ENCODE results near the gene MRAP. TPM values are rescaled to one million over a fixed set of nuclear protein-coding genes. Genes with fewer than 3 reads are reported as not detected.

The MRAP gene
- total and polyA plus RNA-seq, 2 donors from 2014 or later, result not detected

GRCh38 chr21:32311621-32312020 is 13.0 kb downstream of the MRAP start:
- Histone ChIP-seq H3K9me3 (ENCODE audit: control insufficient read depth in 2 of 3, insufficient read depth in 1 of 3, low read length in 3 of 3) (no peaks in the 10 kb centered on the region), H3K27ac (ENCODE audit: low read depth in 2 of 2, low read length in 2 of 2) (no peak overlapping the region), H3K9ac (ENCODE audit: low read length in 3 of 3) (no peak overlapping the region), H3K4me3 (ENCODE audit: low read length in 3 of 3) (no peak overlapping the region), H3K27me3 (ENCODE audit: control insufficient read depth, insufficient read depth, low read length) (no peaks in the 10 kb centered on the region), H3K4me1 (ENCODE audit: control insufficient read depth in 2 of 3, insufficient read depth in 2 of 3, low read depth in 1 of 3, low read length in 3 of 3) (no peaks in the 10 kb centered on the region), H3K36me3 (ENCODE audit: control insufficient read depth in 2 of 3, insufficient read depth in 3 of 3, low read length in 3 of 3) (peaks cover 2 to 14% (median 2%) of the 10 kb centered on the region in 3 donors)
- intact Hi-C loops (cut with DNase I), result no loop called here
- no peak for DNase-seq
- FAIRE-seq, result no peak
- no peak for TF ChIP-seq CTCF (IDR thresholded peaks at IDR 0.05; ENCODE audit: borderline replicate concordance, extremely low read depth, insufficient read depth)

DNA sequence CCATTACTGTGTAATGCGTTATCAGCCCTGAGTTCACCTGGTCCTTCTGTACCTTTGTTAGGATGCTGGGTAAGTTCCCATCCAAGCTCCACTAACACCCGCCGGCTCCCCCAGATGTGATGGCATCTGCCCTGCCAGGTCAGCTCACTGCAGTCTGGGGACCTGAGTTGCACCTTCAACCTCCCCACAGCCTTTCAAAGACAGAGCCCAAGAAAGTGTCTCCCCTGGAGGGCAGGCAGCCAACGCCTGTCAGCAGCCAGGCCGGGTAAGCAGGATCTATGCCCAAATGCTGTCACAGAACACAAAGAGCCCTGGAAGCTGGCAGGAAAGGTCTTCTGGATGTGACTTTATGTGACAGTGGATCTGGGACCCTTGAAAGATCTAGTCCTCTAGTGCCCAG is 13.7 kb downstream of the MRAP start:
- TF ChIP-seq CTCF (IDR thresholded peaks at IDR 0.05; ENCODE audit: borderline replicate concordance, extremely low read depth, insufficient read depth), result no peak
- DNase-seq (no peak), FAIRE-seq (no peak)
- Histone ChIP-seq H3K9me3 (ENCODE audit: control insufficient read depth in 2 of 3, insufficient read depth in 1 of 3, low read length in 3 of 3) (no peaks in the 10 kb centered on the region), H3K4me3 (ENCODE audit: low read length in 3 of 3) (no peak overlapping the region), H3K9ac (ENCODE audit: low read length in 3 of 3) (no peak overlapping the region), H3K36me3 (ENCODE audit: control insufficient read depth in 2 of 3, insufficient read depth in 3 of 3, low read length in 3 of 3) (peaks cover 2 to 21% (median 2%) of the 10 kb centered on the region in 3 donors), H3K4me1 (ENCODE audit: control insufficient read depth in 2 of 3, insufficient read depth in 2 of 3, low read depth in 1 of 3, low read length in 3 of 3) (no peaks in the 10 kb centered on the region), H3K27me3 (ENCODE audit: control insufficient read depth, insufficient read depth, low read length) (no peaks in the 10 kb centered on the region), H3K27ac (ENCODE audit: low read depth in 2 of 2, low read length in 2 of 2) (no peak overlapping the region)
- intact Hi-C loops (cut with DNase I), result no loop called here

- no peak overlapping the region for H3K27ac ChIP-seq (ENCODE audit: low read depth in 2 of 2, low read length in 2 of 2)
- H3K4me1 ChIP-seq (ENCODE audit: control insufficient read depth in 2 of 3, insufficient read depth in 2 of 3, low read depth in 1 of 3, low read length in 3 of 3), result no peaks in the 10 kb centered on the region
- H3K9me3 ChIP-seq (ENCODE audit: control insufficient read depth in 2 of 3, insufficient read depth in 1 of 3, low read length in 3 of 3), result no peaks in the 10 kb centered on the region
- no peaks in the 10 kb centered on the region for H3K27me3 ChIP-seq (ENCODE audit: control insufficient read depth, insufficient read depth, low read length)
- peaks cover 2 to 26% (median 2%) of the 10 kb centered on the region in 3 donors for H3K36me3 ChIP-seq (ENCODE audit: control insufficient read depth in 2 of 3, insufficient read depth in 3 of 3, low read length in 3 of 3)
- no peak overlapping the region for H3K9ac ChIP-seq (ENCODE audit: low read length in 3 of 3)
- no peak for TF ChIP-seq CTCF (IDR thresholded peaks at IDR 0.05; ENCODE audit: borderline replicate concordance, extremely low read depth, insufficient read depth)
- no peak overlapping the region for H3K4me3 ChIP-seq (ENCODE audit: low read length in 3 of 3)
- intact Hi-C loops (cut with DNase I), result no loop called here
- no peak for FAIRE-seq
- DNase-seq, result no peak
These were observed 14.3 kb downstream of the MRAP start for GRCh38 chr21:32312976-32313375.

DNA sequence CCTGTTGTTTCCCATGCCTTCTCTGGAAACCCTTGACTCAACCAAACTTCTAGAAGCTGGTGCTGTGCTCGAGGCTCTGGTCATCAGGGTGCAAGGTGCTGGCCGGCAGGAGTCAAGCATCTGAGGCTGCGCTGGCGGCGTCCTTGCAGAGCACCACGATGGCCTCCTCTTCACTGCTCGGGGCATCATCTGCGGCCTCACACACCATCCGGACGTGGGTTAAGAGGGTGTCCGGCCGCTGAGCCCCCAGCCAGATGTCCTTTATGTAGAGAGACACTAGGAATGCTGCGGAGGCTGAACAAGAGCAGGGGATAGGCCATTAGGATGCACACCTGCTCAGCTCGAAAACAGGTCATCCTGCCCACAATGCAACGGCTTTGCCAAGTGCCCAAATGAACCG is 16.2 kb downstream of the MRAP start:
- DNase-seq (no peak), FAIRE-seq (no peak)
- TF ChIP-seq CTCF (IDR thresholded peaks at IDR 0.05; ENCODE audit: borderline replicate concordance, extremely low read depth, insufficient read depth), result no peak

More for the DNA sequence above, 16.2 kb downstream of the MRAP start:
- peaks cover 2 to 43% (median 2%) of the 10 kb centered on the region in 3 donors for H3K36me3 ChIP-seq (ENCODE audit: control insufficient read depth in 2 of 3, insufficient read depth in 3 of 3, low read length in 3 of 3)
- no peaks in the 10 kb centered on the region for H3K4me1 ChIP-seq (ENCODE audit: control insufficient read depth in 2 of 3, insufficient read depth in 2 of 3, low read depth in 1 of 3, low read length in 3 of 3)
- no peak overlapping the region for H3K4me3 ChIP-seq (ENCODE audit: low read length in 3 of 3)
- H3K9me3 ChIP-seq (ENCODE audit: control insufficient read depth in 2 of 3, insufficient read depth in 1 of 3, low read length in 3 of 3), result no peaks in the 10 kb centered on the region
- no peaks in the 10 kb centered on the region for H3K27me3 ChIP-seq (ENCODE audit: control insufficient read depth, insufficient read depth, low read length)
- intact Hi-C loops (cut with DNase I), result no loop called here
- no peak overlapping the region for H3K27ac ChIP-seq (ENCODE audit: low read depth in 2 of 2, low read length in 2 of 2)
- H3K9ac ChIP-seq (ENCODE audit: low read length in 3 of 3), result no peak overlapping the region
